Chondrocyte (in vitro differentiated cells): ENCODE results near the gene APAF1. TPM values are rescaled to one million over a fixed set of nuclear protein-coding genes. Genes with fewer than 3 reads are reported as not detected.

ENCODE experiments used
- DNase-seq: peaks from one replicate; pipeline ENCODE4 v3.0.0; 2021; ENCODE audit warnings: mixed read lengths, low spot score
- H3K27ac Mint-ChIP-seq: one replicate; pipeline ENCODE4 v1.8.0; 2021; ENCODE audit warnings: mild to moderate bottlenecking, moderate library complexity, mixed read lengths; ENCODE audit not compliant: unreplicated experiment
- H3K27me3 Mint-ChIP-seq: 2 replicates; pipeline ENCODE4 v1.8.0; 2021; ENCODE audit warnings: low read depth, mixed read lengths
- H3K36me3 Mint-ChIP-seq: 2 replicates; pipeline ENCODE4 v1.8.0; 2021; ENCODE audit warnings: low read depth, mixed read lengths
- H3K4me1 Mint-ChIP-seq: 2 replicates; pipeline ENCODE4 v1.8.0; 2021; ENCODE audit warnings: low read depth, mild to moderate bottlenecking, mixed read lengths
- H3K4me3 Mint-ChIP-seq: one replicate; pipeline ENCODE4 v1.8.0; 2021; ENCODE audit warnings: mild to moderate bottlenecking, moderate library complexity, mixed read lengths; ENCODE audit not compliant: unreplicated experiment
- H3K9me3 Mint-ChIP-seq: 2 replicates; pipeline ENCODE4 v1.8.0; 2021; ENCODE audit warnings: low read depth, mixed read lengths
- total RNA-seq: library from RNA; stranded (reverse); gene quantifications from 3 replicates; pipeline ENCODE4 v1.2.1, GENCODE V29; 2021
- TF ChIP-seq, protein P1 (sequence below): fragments of 200-600 bp; sonication (generic); IDR thresholded peaks from 2 replicates; pipeline ENCODE4 v1.5.0; 2021; ENCODE audit warnings: antibody characterized with exemption, mild to moderate bottlenecking, moderate library complexity

Gene APAF1
- total RNA-seq, 1 donor from 2014 or later = 19.2 TPM

DNA sequence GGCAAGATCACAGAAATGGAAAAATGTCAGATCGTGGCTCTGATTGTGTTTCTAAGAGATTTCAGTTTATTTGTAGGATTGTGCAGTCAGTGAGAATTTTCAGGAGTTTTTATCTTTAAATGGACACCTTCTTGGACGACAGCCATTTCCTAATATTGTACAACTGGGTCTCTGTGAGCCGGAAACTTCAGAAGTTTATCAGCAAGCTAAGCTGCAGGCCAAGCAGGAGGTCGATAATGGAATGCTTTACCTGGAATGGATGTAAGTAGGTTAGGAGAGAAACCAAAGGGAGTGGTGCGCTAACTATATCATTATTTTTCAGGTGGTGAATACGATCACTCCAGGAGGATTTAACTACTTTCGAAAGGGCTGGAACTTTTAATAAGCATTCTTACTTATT, 26.4 kb downstream of the APAF1 start:
- H3K4me3 Mint-ChIP-seq = no peak overlapping the region
- H3K4me1 Mint-ChIP-seq = no peaks in the 10 kb centered on the region
- H3K9me3 Mint-ChIP-seq = no peaks in the 10 kb centered on the region
- H3K27ac Mint-ChIP-seq = no peak overlapping the region
- TF ChIP-seq, protein P1, sequence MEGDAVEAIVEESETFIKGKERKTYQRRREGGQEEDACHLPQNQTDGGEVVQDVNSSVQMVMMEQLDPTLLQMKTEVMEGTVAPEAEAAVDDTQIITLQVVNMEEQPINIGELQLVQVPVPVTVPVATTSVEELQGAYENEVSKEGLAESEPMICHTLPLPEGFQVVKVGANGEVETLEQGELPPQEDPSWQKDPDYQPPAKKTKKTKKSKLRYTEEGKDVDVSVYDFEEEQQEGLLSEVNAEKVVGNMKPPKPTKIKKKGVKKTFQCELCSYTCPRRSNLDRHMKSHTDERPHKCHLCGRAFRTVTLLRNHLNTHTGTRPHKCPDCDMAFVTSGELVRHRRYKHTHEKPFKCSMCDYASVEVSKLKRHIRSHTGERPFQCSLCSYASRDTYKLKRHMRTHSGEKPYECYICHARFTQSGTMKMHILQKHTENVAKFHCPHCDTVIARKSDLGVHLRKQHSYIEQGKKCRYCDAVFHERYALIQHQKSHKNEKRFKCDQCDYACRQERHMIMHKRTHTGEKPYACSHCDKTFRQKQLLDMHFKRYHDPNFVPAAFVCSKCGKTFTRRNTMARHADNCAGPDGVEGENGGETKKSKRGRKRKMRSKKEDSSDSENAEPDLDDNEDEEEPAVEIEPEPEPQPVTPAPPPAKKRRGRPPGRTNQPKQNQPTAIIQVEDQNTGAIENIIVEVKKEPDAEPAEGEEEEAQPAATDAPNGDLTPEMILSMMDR = no peak
- no peak for DNase-seq
- no peaks in the 10 kb centered on the region for H3K27me3 Mint-ChIP-seq
- peaks cover 32% of the 10 kb centered on the region for H3K36me3 Mint-ChIP-seq

- Mint-ChIP-seq H3K36me3 (peaks cover 24% of the 10 kb centered on the region), H3K9me3 (no peaks in the 10 kb centered on the region), H3K27ac (peak overlapping the region; percentile 33), H3K27me3 (no peaks in the 10 kb centered on the region), H3K4me3 (no peak overlapping the region), H3K4me1 (no peaks in the 10 kb centered on the region)
- TF ChIP-seq, protein P1 = no peak
- DNase-seq = no peak
Measured at GRCh38 chr12:98674841-98675240, 29.8 kb downstream of the APAF1 start.

- no peaks in the 10 kb centered on the region for H3K27me3 Mint-ChIP-seq
- no peaks in the 10 kb centered on the region for H3K4me1 Mint-ChIP-seq
- H3K9me3 Mint-ChIP-seq = no peaks in the 10 kb centered on the region
- no peak overlapping the region for H3K4me3 Mint-ChIP-seq
- TF ChIP-seq, protein P1 = no peak
- peaks cover 30% of the 10 kb centered on the region for H3K36me3 Mint-ChIP-seq
- no peak for DNase-seq
- no peak overlapping the region for H3K27ac Mint-ChIP-seq
Measured at GRCh38 chr12:98678236-98678945, 33.3 kb downstream of the APAF1 start.

DNA sequence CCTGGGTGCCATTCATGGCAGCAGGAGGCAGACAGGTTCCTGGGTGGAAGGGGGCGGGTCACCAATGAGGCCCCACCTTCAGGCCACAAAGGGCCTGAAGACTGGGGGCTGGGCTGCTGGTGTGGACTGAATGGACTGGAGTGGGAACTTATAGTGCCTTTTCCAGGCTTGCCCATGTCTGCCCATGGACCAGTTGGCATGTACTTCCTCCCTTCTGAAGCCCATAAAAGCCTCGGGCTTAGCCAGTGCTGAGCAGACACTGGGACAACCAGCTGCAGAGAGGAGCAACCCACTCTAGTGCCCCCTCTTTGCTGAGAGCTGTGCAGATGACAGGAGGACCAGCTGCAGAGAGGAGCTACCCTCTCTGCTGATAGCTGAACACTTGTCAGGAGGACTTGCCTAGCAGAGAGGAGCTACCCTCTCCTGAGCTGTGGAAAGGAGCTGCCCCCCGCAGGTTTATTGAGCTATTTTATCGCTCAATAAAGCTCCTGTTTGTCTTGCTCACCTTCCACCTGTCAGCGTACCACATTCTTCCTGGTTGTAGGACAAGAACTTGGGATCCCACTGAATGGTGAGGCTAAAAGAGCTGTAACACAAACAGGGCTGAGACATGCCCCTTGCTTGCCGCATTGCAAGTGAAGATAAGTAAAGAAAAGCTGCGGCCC, 34.0 kb downstream of the APAF1 start:
- H3K36me3 Mint-ChIP-seq = peaks cover 27% of the 10 kb centered on the region
- TF ChIP-seq, protein P1 = no peak
- no peak overlapping the region for H3K27ac Mint-ChIP-seq
- no peaks in the 10 kb centered on the region for H3K27me3 Mint-ChIP-seq
- DNase-seq = no peak
- H3K9me3 Mint-ChIP-seq = no peaks in the 10 kb centered on the region
- H3K4me1 Mint-ChIP-seq = no peaks in the 10 kb centered on the region
- H3K4me3 Mint-ChIP-seq = no peak overlapping the region

DNA sequence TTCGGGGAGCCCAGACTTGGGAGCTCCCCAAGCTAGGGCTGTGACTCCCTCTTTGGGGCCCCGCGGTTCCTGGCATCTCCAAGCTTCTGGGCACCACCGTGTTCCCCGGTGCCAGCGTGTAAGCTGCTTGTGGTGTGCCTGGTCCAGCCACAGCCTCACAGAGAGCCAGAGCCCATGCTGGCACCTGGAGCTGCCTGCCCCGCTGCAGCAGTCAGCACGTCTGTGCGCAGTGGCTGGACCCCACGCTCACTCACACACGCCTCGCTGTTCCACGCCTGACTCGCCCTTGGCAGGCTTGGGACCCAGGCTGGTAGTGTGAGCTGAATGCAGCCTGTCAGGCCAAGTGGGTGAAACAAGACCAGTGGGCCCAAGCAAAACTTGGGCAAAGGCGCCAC, 34.5 kb downstream of the APAF1 start:
- no peaks in the 10 kb centered on the region for H3K4me1 Mint-ChIP-seq
- no peak for DNase-seq
- no peaks in the 10 kb centered on the region for H3K9me3 Mint-ChIP-seq
- H3K27me3 Mint-ChIP-seq = no peaks in the 10 kb centered on the region
- H3K36me3 Mint-ChIP-seq = peaks cover 29% of the 10 kb centered on the region
- no peak overlapping the region for H3K27ac Mint-ChIP-seq
- no peak overlapping the region for H3K4me3 Mint-ChIP-seq
- TF ChIP-seq, protein P1 = no peak
